DOHH2 (cell line): Measurements from ENCODE around the gene ST3GAL2.
A peak's percentile ranks its signal among the peaks of the same experiment; 100 is the strongest.

ENCODE experiments used
- H3F3A ChIP-seq: fragments of 200-600 bp; sonication (generic), shearing (Covaris generic); 2 replicates; pipeline ENCODE4 v1.6.0; 2016; ENCODE audit warnings: antibody characterized with exemption, mild to moderate bottlenecking; ENCODE audit not compliant: control insufficient read depth, insufficient read depth
- H3K27ac ChIP-seq: fragments of 200-600 bp; sonication (generic); 2 replicates; pipeline ENCODE4 v1.5.1; 2014; ENCODE audit warnings: low read depth, mild to moderate bottlenecking, low read length, moderate library complexity
- H3K27me3 ChIP-seq: fragments of 200-600 bp; sonication (generic); 2 replicates; pipeline ENCODE4 v1.6.1; 2014; ENCODE audit warnings: mild to moderate bottlenecking, low read length, mixed read lengths; ENCODE audit not compliant: control insufficient read depth
- H3K36me3 ChIP-seq: fragments of 200-600 bp; sonication (generic); 2 replicates; pipeline ENCODE4 v1.6.1; 2014; ENCODE audit warnings: mild to moderate bottlenecking, low read length, moderate library complexity, mixed read lengths; ENCODE audit not compliant: control insufficient read depth
- H3K4me1 ChIP-seq: fragments of 200-600 bp; sonication (generic); 2 replicates; pipeline ENCODE4 v1.6.1; 2014; ENCODE audit warnings: mild to moderate bottlenecking, low read length, mixed read lengths; ENCODE audit not compliant: control insufficient read depth
- H3K4me2 ChIP-seq: fragments of 200-600 bp; sonication (generic); 2 replicates; pipeline ENCODE4 v1.6.0; 2014; ENCODE audit warnings: mild to moderate bottlenecking, low read length, moderate library complexity
- H3K4me3 ChIP-seq: fragments of 200-600 bp; sonication (generic); 2 replicates; pipeline ENCODE4 v1.5.1; 2014; ENCODE audit warnings: mild to moderate bottlenecking, low read length, mixed read lengths
- H3K79me2 ChIP-seq: fragments of 200-600 bp; sonication (generic); 2 replicates; pipeline ENCODE4 v1.6.1; 2014; ENCODE audit warnings: mild to moderate bottlenecking, low read length, mixed read lengths; ENCODE audit not compliant: control insufficient read depth
- H3K9me2 ChIP-seq: fragments of 200-600 bp; sonication (generic); replicated peaks from 2 replicates; pipeline ENCODE4 v1.6.1; 2014; ENCODE audit warnings: mild to moderate bottlenecking, low read length, mixed read lengths; ENCODE audit not compliant: control insufficient read depth
- H3K9me3 ChIP-seq: fragments of 200-600 bp; sonication (generic); 2 replicates; pipeline ENCODE4 v1.6.1; 2014; ENCODE audit warnings: antibody characterized with exemption, low read length, mixed read lengths; ENCODE audit not compliant: control insufficient read depth, insufficient read depth
- H4K20me1 ChIP-seq: fragments of 200-600 bp; sonication (generic); 2 replicates; pipeline ENCODE4 v1.6.0; 2014; ENCODE audit warnings: low read depth, mild to moderate bottlenecking, antibody characterized with exemption, low read length, moderate library complexity; ENCODE audit not compliant: control insufficient read depth, insufficient read depth
- EZH2phosphoT487 ChIP-seq: fragments of 200-600 bp; sonication (generic); IDR thresholded peaks from 2 replicates; pipeline ENCODE4 v1.6.1; 2017; ENCODE audit warnings: borderline replicate concordance, mild to moderate bottlenecking, antibody characterized with exemption, low read length, moderate library complexity, mixed read lengths
- TF ChIP-seq, protein P1 (sequence below): fragments of 200-600 bp; sonication (generic); IDR thresholded peaks from one replicate; pipeline ENCODE4 v1.5.1; 2014; ENCODE audit warnings: antibody characterized with exemption, mild to moderate bottlenecking, low read depth, low read length; ENCODE audit not compliant: poor library complexity, severe bottlenecking

The ST3GAL2 gene

DNA sequence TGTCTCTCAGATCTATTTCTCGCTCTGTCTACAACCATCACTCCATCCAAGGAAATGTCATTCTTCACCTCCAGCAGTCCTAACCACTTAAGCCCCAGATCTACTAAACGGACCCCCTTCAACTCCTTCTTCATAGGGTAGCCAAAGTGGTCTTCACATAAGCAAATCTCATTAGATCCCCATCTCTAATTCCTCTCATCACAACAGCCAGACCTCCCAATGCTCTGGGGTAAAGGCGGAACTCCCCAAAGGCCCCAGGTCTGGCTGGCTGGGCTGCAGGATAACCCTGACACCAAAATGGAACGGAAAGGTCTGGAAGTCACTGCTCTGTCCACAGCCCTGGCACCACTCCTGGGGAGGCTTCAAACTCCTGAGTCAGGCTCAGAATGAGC is 11.1 kb downstream of the ST3GAL2 start:
- H3K9me3 ChIP-seq: no peaks in the 10 kb centered on the region
- H3K4me3 ChIP-seq: peak overlapping the region; percentile 57
- H3K27ac ChIP-seq: peak overlapping the region; percentile 100
- H3K4me2 ChIP-seq: peak overlapping the region; percentile 73
- H3K4me1 ChIP-seq: peaks cover 53% of the 10 kb centered on the region
- no peaks in the 10 kb centered on the region for H3K9me2 ChIP-seq
- peaks cover 29% of the 10 kb centered on the region for H3F3A ChIP-seq
- H3K79me2 ChIP-seq: peaks cover 71% of the 10 kb centered on the region
- peaks cover 30% of the 10 kb centered on the region for H3K36me3 ChIP-seq
- TF ChIP-seq, protein P1, sequence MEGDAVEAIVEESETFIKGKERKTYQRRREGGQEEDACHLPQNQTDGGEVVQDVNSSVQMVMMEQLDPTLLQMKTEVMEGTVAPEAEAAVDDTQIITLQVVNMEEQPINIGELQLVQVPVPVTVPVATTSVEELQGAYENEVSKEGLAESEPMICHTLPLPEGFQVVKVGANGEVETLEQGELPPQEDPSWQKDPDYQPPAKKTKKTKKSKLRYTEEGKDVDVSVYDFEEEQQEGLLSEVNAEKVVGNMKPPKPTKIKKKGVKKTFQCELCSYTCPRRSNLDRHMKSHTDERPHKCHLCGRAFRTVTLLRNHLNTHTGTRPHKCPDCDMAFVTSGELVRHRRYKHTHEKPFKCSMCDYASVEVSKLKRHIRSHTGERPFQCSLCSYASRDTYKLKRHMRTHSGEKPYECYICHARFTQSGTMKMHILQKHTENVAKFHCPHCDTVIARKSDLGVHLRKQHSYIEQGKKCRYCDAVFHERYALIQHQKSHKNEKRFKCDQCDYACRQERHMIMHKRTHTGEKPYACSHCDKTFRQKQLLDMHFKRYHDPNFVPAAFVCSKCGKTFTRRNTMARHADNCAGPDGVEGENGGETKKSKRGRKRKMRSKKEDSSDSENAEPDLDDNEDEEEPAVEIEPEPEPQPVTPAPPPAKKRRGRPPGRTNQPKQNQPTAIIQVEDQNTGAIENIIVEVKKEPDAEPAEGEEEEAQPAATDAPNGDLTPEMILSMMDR: no peak
- no peak for TF ChIP-seq EZH2phosphoT487
- H4K20me1 ChIP-seq: no peaks in the 10 kb centered on the region
- no peaks in the 10 kb centered on the region for H3K27me3 ChIP-seq

DNA sequence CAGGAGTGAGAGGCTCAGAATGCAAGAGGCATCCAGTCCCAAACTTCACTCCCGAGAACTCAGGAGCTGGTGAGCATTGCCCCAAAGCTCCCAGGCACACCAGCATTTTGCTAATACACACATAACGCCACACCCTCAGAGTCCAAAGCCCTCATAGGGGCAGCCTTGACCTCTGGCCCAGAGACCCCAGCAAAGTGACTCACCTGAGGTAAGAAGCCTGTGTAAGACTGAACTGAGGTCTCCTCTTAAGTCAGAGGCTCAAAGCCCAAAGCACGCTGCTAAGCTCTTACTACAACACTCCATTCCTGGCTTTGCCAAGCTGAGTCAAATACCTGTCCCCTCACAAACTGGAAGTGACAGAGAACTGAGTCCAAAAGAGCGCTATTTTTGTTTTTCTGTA is 16.4 kb downstream of the ST3GAL2 start:
- Histone ChIP-seq H3K27ac (no peak overlapping the region), H3K4me3 (no peak overlapping the region), H3K9me2 (no peaks in the 10 kb centered on the region), H3K36me3 (peaks cover 32% of the 10 kb centered on the region), H3K79me2 (peaks cover 87% of the 10 kb centered on the region), H3F3A (no peaks in the 10 kb centered on the region), H4K20me1 (peaks cover 5% of the 10 kb centered on the region; the same call in 1 of the 2 replicates), H3K9me3 (no peaks in the 10 kb centered on the region), H3K4me2 (no peak overlapping the region), H3K27me3 (no peaks in the 10 kb centered on the region), H3K4me1 (peaks cover 54% of the 10 kb centered on the region)
- no peak for TF ChIP-seq EZH2phosphoT487
- TF ChIP-seq, protein P1: no peak

DNA sequence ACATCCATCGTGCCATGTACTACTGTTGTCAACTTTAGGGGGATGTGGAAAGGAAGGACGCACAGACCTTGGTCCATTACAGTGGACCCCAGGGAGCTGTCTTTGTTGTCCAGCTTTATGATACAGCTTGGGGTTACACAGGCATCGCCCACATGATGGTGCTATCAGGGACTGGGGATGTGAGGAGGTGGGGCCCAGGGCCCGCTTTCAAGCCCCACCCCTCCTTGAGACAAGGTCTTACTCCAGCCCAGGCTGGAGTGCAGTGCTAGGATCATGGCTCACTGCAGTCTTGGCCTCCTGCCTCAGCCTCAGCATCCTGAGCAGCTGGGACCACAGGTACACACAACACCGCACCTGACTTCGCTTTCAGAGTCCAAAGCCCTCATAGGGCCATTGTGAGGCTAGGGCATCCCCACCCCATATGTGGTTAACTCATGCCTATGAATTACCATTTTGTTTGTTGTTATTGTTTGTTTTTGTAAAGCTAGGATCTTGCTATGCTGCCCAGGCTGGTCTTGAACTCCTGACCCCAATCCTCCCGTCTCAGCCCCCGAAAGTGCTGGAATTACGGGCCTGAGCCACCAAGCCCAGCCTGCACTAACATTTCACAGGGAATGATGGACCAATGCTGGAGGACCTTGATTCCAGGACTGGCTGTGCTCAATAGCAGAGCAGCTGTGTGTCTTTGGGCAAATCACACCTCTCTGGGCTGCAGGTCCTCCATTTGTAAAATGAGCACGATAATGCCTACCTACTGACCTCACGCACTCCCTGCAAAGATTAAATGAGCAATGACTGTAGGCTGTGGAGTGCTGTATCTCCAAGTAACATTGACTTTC is 17.2 kb downstream of the ST3GAL2 start:
- H3K27me3 ChIP-seq: no peaks in the 10 kb centered on the region
- TF ChIP-seq, protein P1: no peak
- TF ChIP-seq EZH2phosphoT487: no peak
- no peak overlapping the region for H3K4me2 ChIP-seq
- H4K20me1 ChIP-seq: peaks cover 9% of the 10 kb centered on the region; the same call in 1 of the 2 replicates
- H3K36me3 ChIP-seq: peaks cover 37% of the 10 kb centered on the region
- H3K79me2 ChIP-seq: peaks cover 87% of the 10 kb centered on the region
- H3F3A ChIP-seq: no peaks in the 10 kb centered on the region
- H3K4me3 ChIP-seq: no peak overlapping the region
- H3K9me2 ChIP-seq: no peaks in the 10 kb centered on the region
- H3K9me3 ChIP-seq: no peaks in the 10 kb centered on the region
- no peak overlapping the region for H3K27ac ChIP-seq
- H3K4me1 ChIP-seq: peaks cover 62% of the 10 kb centered on the region
